Mesenchymal stem cell (in vitro differentiated cells and primary cell): Measurements from ENCODE around the gene CDC42SE2.

ENCODE experiments used
- DNase-seq: peaks from one replicate; pipeline ENCODE4 v3.0.0-alpha.2; 2013
- H2AFZ ChIP-seq: one replicate; pipeline ENCODE4 v1.6.1; 2013; ENCODE audit warnings: low read depth, mild to moderate bottlenecking, control low read depth, inconsistent platforms, low read length, moderate library complexity
- H2AK5ac ChIP-seq: 2 replicates; pipeline ENCODE4 v1.6.1; 2013; ENCODE audit warnings: low read length, moderate library complexity, mild to moderate bottlenecking, inconsistent platforms; ENCODE audit not compliant: severe bottlenecking
- H2BK120ac ChIP-seq: one replicate; pipeline ENCODE4 v1.6.1; 2013; ENCODE audit warnings: low read depth, mild to moderate bottlenecking, inconsistent platforms, low read length, moderate library complexity
- H2BK12ac ChIP-seq, 2 experiments: one replicate each; pipeline ENCODE4 v1.6.1; 2013; ENCODE audit warnings: inconsistent platforms in 2 of 2, low read length in 2 of 2, mild to moderate bottlenecking in 2 of 2, moderate library complexity in 2 of 2, control low read depth in 1 of 2
- H2BK15ac ChIP-seq: one replicate; pipeline ENCODE4 v1.6.1; 2013; ENCODE audit warnings: mild to moderate bottlenecking, low read depth, inconsistent platforms; ENCODE audit not compliant: poor library complexity, severe bottlenecking
- H2BK5ac ChIP-seq: 2 replicates; pipeline ENCODE4 v1.6.1; 2013; ENCODE audit warnings: low read depth, mild to moderate bottlenecking, low read length, control low read depth, inconsistent platforms; ENCODE audit not compliant: poor library complexity, severe bottlenecking
- H3K14ac ChIP-seq, 2 experiments: one replicate each; pipeline ENCODE4 v1.6.1; 2013; ENCODE audit warnings: inconsistent platforms in 2 of 2, low read length in 2 of 2, control low read depth in 1 of 2, mild to moderate bottlenecking in 1 of 2, moderate library complexity in 1 of 2
- H3K18ac ChIP-seq, 2 experiments: one replicate each; pipeline ENCODE4 v1.6.1; 2013; ENCODE audit warnings: inconsistent platforms in 2 of 2, low read length in 2 of 2, control low read depth in 1 of 2, low read depth in 1 of 2, mild to moderate bottlenecking in 1 of 2
- H3K23ac ChIP-seq, 2 experiments: one replicate each; pipeline ENCODE4 v1.6.1; 2013; ENCODE audit warnings: inconsistent platforms in 2 of 2, low read length in 2 of 2, mild to moderate bottlenecking in 2 of 2, moderate library complexity in 2 of 2, control low read depth in 1 of 2
- H3K27ac ChIP-seq: 2 replicates; pipeline ENCODE4 v1.5.1; 2013; ENCODE audit warnings: mild to moderate bottlenecking, moderate library complexity, low read length, control low read depth, inconsistent platforms; ENCODE audit not compliant: poor library complexity, severe bottlenecking
- H3K27me3 ChIP-seq, 2 experiments: 2 replicates each; pipeline versions ENCODE4 v1.6.1 to v1.7.0; 2013; ENCODE audit warnings: low read length in 2 of 2, mild to moderate bottlenecking in 2 of 2, moderate library complexity in 2 of 2, control low read depth in 1 of 2, inconsistent platforms in 1 of 2; ENCODE audit not compliant: control insufficient read depth in 1 of 2, insufficient read depth in 1 of 2
- H3K36me3 ChIP-seq, 2 experiments: 2 replicates each; pipeline versions ENCODE4 v1.6.1 to v1.7.0; 2013; ENCODE audit warnings: low read length in 2 of 2, control low read depth in 1 of 2, inconsistent platforms in 1 of 2, low read depth in 1 of 2, mild to moderate bottlenecking in 1 of 2; ENCODE audit not compliant: insufficient read depth in 2 of 2, control insufficient read depth in 1 of 2
- H3K4ac ChIP-seq, 2 experiments: one replicate each; pipeline ENCODE4 v1.6.1; 2013; ENCODE audit warnings: inconsistent platforms in 2 of 2, low read length in 2 of 2, mild to moderate bottlenecking in 2 of 2, moderate library complexity in 2 of 2, control low read depth in 1 of 2, low read depth in 1 of 2
- H3K4me1 ChIP-seq: 2 replicates; pipeline ENCODE4 v1.6.1; 2013; ENCODE audit warnings: low read depth, low read length, control low read depth; ENCODE audit not compliant: control insufficient read depth, insufficient read depth
- H3K4me2 ChIP-seq: 2 replicates; pipeline ENCODE4 v1.6.1; 2013; ENCODE audit warnings: low read length, mild to moderate bottlenecking, inconsistent platforms; ENCODE audit not compliant: poor library complexity, severe bottlenecking
- H3K4me3 ChIP-seq, 2 experiments: 2 replicates each; pipeline versions ENCODE4 v1.5.1 to v1.7.0; 2013; ENCODE audit warnings: low read length in 2 of 2, mild to moderate bottlenecking in 2 of 2, control low read depth in 1 of 2, low read depth in 1 of 2; ENCODE audit not compliant: insufficient read depth in 1 of 2
- H3K79me1 ChIP-seq: replicated peaks from 2 replicates; pipeline ENCODE4 v1.6.1; 2013; ENCODE audit warnings: mild to moderate bottlenecking, control low read depth, low read length, inconsistent platforms; ENCODE audit not compliant: poor library complexity, severe bottlenecking
- H3K9ac ChIP-seq: 2 replicates; pipeline ENCODE4 v1.7.0; 2013; ENCODE audit warnings: mild to moderate bottlenecking, low read length, moderate library complexity
- H3K9me3 ChIP-seq: 2 replicates; pipeline ENCODE4 v1.7.0; 2013; ENCODE audit warnings: mild to moderate bottlenecking, low read length; ENCODE audit not compliant: control insufficient read depth
- H4K8ac ChIP-seq: one replicate; pipeline ENCODE4 v1.6.1; 2013; ENCODE audit warnings: inconsistent platforms, mild to moderate bottlenecking, low read length, moderate library complexity
- H4K91ac ChIP-seq: one replicate; pipeline ENCODE4 v1.6.1; 2013; ENCODE audit warnings: mild to moderate bottlenecking, low read length, inconsistent platforms
- WGBS: methylation state at CpG from one replicate; pipeline ENCODE4 v1.1.7; 2013; ENCODE audit warnings: mixed read lengths; 5-methylcytosine and 5-hydroxymethylcytosine counted together

CDC42SE2 gene

DNA sequence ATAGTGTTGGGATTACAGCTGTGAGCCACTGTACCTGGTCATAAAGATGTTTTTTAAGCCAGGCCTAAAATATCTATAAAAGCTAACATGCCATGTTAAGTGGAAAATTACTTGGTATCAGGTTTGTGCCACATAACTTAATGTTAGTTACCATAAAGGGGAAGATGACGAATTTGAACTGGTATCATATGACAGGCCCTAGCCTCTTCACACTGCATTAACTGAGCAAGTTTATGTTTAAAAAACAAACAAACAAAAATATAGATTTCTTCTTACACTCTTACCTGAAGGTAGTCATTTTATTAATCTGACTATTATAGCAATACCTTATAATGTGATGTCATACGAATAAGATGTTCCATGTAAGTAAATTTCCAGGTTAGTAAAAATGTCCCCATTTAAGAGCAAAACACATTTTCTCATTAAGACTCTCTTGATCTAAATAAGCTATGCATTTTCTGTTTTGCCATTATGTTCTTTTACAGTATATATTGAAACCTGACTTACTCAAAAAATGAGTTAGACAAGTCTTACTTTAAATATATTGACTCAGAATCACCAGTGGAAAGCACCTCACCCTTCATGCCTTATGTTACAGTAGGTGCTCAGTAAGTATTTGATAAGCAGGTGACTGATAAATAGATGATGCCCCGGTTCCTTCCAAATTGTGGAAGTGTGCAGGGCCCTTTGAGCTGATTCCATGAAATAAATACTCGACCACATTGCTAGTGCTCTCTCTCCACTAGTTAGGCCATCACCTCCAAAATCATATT, 125.4 kb downstream of the CDC42SE2 start:
- no peak overlapping the region for H3K9ac ChIP-seq
- no peaks in the 10 kb centered on the region for H3K27me3 ChIP-seq
- H3K4me3 ChIP-seq = no peak overlapping the region
- H2BK15ac ChIP-seq = no peak overlapping the region
- H3K4me2 ChIP-seq = no peak overlapping the region
- H3K36me3 ChIP-seq = peaks cover 2 to 48% of the 10 kb centered on the region in 2 experiments
- no peak for DNase-seq
- no peak overlapping the region for H3K14ac ChIP-seq
- peaks cover 14% of the 10 kb centered on the region for H3K4me1 ChIP-seq
- 100% methylated on average over 2 of the region's 4 CpGs for WGBS
- H4K8ac ChIP-seq = no peak overlapping the region
- H4K91ac ChIP-seq = no peak overlapping the region
- H3K79me1 ChIP-seq = peaks cover 12% of the 10 kb centered on the region
- no peak overlapping the region for H2AK5ac ChIP-seq
- no peak overlapping the region for H3K18ac ChIP-seq
- no peak overlapping the region for H2BK12ac ChIP-seq
- no peak overlapping the region for H2BK120ac ChIP-seq
- no peaks in the 10 kb centered on the region for H3K9me3 ChIP-seq
- H2BK5ac ChIP-seq = no peak overlapping the region
- no peak overlapping the region for H2AFZ ChIP-seq
- H3K23ac ChIP-seq = no peak overlapping the region
- no peak overlapping the region for H3K4ac ChIP-seq
- no peak overlapping the region for H3K27ac ChIP-seq

DNA sequence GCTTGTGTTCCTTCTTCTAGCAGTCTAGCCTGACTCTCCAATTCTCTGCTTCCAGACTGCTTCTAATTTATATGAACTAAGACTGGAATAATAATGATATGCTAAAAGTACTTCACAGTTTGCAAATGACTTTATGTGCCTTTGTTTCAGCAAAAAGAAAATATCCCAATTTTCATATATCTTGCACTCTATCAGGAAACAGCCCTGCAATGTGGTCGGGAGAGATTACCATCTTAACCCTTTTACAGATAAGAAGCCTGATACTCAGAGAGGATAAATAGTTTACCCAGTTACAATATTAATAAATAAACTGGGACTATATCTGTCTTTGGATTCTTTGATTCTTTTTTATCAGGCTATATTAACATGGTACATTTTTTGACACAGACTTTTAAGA, 126.0 kb downstream of the CDC42SE2 start:
- no peak overlapping the region for H4K8ac ChIP-seq
- no CpG with 5 or more reads among the region's 1 CpG for WGBS

DNA sequence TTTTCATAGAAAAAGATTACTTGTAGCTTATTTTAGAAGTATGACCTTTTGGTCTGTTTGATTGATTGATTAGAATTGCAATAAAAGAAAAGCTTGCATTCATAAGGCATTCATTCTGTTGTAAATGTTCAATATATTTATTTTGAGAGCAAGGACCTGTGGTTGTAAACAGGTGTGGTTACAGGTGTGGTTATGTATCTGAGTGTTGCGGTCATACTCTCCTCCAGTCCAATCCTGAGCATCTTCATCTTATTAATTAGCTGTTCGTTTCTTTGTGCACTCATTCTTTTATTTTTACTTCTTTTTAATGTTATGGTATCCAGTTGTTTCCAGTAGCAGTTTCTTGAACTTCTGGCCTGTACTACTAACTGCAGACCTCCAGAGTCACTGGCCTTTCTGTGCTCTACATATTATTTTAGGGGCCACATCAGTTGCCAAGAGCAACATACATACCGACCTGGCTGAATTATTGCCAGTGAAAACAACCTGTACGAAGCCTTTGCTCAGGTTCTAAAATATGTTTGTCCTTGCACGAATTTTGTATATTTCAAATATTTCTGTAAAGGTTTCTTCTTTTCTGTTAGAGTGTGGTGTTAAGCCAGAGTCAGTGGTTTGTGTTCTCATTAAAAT, 128.7 kb downstream of the CDC42SE2 start:
- Histone ChIP-seq H3K9me3 (no peaks in the 10 kb centered on the region), H3K14ac (no peak overlapping the region), H2BK5ac (no peak overlapping the region), H2BK12ac (no peak overlapping the region), H3K36me3 (peaks cover 5 to 62% of the 10 kb centered on the region in 2 experiments), H3K79me1 (peaks cover 14% of the 10 kb centered on the region), H3K4me2 (no peak overlapping the region), H3K4ac (no peak overlapping the region), H3K18ac (no peak overlapping the region), H3K9ac (no peak overlapping the region), H3K4me3 (no peak overlapping the region), H3K4me1 (peaks cover 7% of the 10 kb centered on the region), H4K91ac (no peak overlapping the region), H3K27ac (peak overlapping the region; percentile 35), H3K23ac (no peak overlapping the region), H2BK120ac (no peak overlapping the region), H2AFZ (no peak overlapping the region), H3K27me3 (no peaks in the 10 kb centered on the region), H2AK5ac (no peak overlapping the region), H2BK15ac (no peak overlapping the region), H4K8ac (no peak overlapping the region)
- 97% methylated on average over 3 of the region's 5 CpGs for WGBS
- DNase-seq = no peak

More for the DNA sequence above, 126.0 kb downstream of the CDC42SE2 start:
- no peak for DNase-seq
- Histone ChIP-seq H3K9ac (no peak overlapping the region), H4K91ac (no peak overlapping the region), H3K4me2 (no peak overlapping the region), H3K14ac (no peak overlapping the region), H3K36me3 (peaks cover 2 to 49% of the 10 kb centered on the region in 2 experiments), H3K23ac (no peak overlapping the region), H3K79me1 (peaks cover 8% of the 10 kb centered on the region), H3K18ac (no peak overlapping the region), H2AFZ (no peak overlapping the region), H3K27ac (no peak overlapping the region), H3K27me3 (no peaks in the 10 kb centered on the region), H2BK12ac (no peak overlapping the region), H2AK5ac (no peak overlapping the region), H3K4ac (no peak overlapping the region), H3K4me3 (no peak overlapping the region), H2BK120ac (no peak overlapping the region), H3K9me3 (no peaks in the 10 kb centered on the region), H2BK15ac (no peak overlapping the region), H3K4me1 (peaks cover 12% of the 10 kb centered on the region), H2BK5ac (no peak overlapping the region)

DNA sequence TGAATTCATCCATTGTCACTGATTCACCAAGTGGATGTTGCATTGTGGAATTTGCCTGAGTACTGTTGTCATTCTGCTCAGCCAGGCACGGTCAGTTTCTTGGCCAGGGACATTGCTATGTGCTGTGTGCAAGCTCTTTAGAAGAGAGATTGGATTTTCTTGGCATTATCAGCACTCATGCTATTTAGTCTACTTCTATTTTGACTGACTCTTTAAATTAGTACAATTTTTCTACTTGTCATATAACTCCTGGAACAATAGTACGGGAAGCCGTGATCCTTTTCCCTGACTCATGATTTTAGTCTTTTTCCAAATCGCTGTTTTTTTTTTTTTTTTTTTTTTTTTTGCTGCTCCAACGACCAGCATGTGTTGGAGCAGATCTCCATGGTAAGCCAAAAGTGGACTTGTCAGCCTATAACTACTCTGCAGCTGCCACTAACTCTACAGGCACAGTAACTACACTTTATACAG, 129.7 kb downstream of the CDC42SE2 start:
- peaks cover 4% of the 10 kb centered on the region for H3K4me1 ChIP-seq
- H2BK5ac ChIP-seq = no peak overlapping the region
- no peak overlapping the region for H2AFZ ChIP-seq
- H3K27me3 ChIP-seq = no peaks in the 10 kb centered on the region
- no peak overlapping the region for H4K8ac ChIP-seq
- H3K23ac ChIP-seq = no peak overlapping the region
- H3K27ac ChIP-seq = peak overlapping the region; percentile 94
- H4K91ac ChIP-seq = no peak overlapping the region
- H2BK12ac ChIP-seq = no peak overlapping the region
- peak overlapping the region; percentile 58 for H2AK5ac ChIP-seq
- H3K14ac ChIP-seq = no peak overlapping the region
- no peak overlapping the region for H2BK120ac ChIP-seq
- H3K4me2 ChIP-seq = peak overlapping the region; percentile 12
- peaks cover 14% of the 10 kb centered on the region for H3K79me1 ChIP-seq
- H3K36me3 ChIP-seq = peaks cover 7 to 62% of the 10 kb centered on the region in 2 experiments
- H3K4me3 ChIP-seq = no peak overlapping the region
- no peaks in the 10 kb centered on the region for H3K9me3 ChIP-seq
- H3K9ac ChIP-seq = peak overlapping the region; percentile 46
- H3K18ac ChIP-seq = no peak overlapping the region
- no peak overlapping the region for H3K4ac ChIP-seq
- H2BK15ac ChIP-seq = no peak overlapping the region
- no peak for DNase-seq
- 93% methylated on average over 4 of the region's 5 CpGs for WGBS
